ENCODE data around the gene CCDC7.
"Not testable (repeated sequence)": the region's sequence is repeated elsewhere in the genome, so short reads cannot be mapped to it uniquely, and the experiment has no call there.

CCDC7 gene

DNA sequence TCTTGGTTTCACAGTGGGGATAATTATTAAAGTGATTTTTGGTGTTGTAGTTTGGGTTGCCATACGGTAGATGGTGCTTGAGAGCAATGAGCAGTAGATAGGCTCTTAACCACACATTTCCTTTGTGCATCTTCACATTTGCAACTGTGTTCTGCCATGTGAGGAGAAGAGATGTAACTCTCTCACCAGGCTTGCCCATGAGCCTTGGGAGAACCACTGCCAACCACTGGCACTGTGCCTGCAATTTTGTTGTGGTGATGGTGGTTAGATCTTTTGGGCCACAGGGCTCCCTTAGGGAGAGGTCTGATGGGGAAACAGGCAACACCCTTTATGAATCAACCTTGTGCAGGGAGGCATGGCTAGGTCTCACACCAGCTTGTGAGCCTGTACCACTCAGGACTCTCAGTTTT lies 204.3 kb downstream of the CCDC7 start:
- TF ChIP-seq POLR2AphosphoS5 (IDR thresholded peaks at IDR 0.05; ENCODE audit: low read depth), result no peak
- TF ChIP-seq GABPA (IDR thresholded peaks at IDR 0.05; ENCODE audit: low read depth), result no peak
- no peak for TF ChIP-seq SPI1 (IDR thresholded peaks at IDR 0.05; ENCODE audit: borderline replicate concordance, low read depth)
- TF ChIP-seq, protein P1, sequence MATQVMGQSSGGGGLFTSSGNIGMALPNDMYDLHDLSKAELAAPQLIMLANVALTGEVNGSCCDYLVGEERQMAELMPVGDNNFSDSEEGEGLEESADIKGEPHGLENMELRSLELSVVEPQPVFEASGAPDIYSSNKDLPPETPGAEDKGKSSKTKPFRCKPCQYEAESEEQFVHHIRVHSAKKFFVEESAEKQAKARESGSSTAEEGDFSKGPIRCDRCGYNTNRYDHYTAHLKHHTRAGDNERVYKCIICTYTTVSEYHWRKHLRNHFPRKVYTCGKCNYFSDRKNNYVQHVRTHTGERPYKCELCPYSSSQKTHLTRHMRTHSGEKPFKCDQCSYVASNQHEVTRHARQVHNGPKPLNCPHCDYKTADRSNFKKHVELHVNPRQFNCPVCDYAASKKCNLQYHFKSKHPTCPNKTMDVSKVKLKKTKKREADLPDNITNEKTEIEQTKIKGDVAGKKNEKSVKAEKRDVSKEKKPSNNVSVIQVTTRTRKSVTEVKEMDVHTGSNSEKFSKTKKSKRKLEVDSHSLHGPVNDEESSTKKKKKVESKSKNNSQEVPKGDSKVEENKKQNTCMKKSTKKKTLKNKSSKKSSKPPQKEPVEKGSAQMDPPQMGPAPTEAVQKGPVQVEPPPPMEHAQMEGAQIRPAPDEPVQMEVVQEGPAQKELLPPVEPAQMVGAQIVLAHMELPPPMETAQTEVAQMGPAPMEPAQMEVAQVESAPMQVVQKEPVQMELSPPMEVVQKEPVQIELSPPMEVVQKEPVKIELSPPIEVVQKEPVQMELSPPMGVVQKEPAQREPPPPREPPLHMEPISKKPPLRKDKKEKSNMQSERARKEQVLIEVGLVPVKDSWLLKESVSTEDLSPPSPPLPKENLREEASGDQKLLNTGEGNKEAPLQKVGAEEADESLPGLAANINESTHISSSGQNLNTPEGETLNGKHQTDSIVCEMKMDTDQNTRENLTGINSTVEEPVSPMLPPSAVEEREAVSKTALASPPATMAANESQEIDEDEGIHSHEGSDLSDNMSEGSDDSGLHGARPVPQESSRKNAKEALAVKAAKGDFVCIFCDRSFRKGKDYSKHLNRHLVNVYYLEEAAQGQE (IDR thresholded peaks at IDR 0.05; ENCODE audit: insufficient replicate concordance, low read depth), result no peak
- no peak overlapping the region for H3K27ac ChIP-seq (replicated peaks)
- DNase-seq (ENCODE audit: low read depth in 1 of 2, low spot score in 1 of 2), result no peak
- no peak overlapping the region for H3K4me3 ChIP-seq (replicated peaks; ENCODE audit: insufficient read depth, low read length)
- no peaks in the 10 kb centered on the region for H3K27me3 ChIP-seq (ENCODE audit: insufficient read depth, poor library complexity, severe bottlenecking)

DNA sequence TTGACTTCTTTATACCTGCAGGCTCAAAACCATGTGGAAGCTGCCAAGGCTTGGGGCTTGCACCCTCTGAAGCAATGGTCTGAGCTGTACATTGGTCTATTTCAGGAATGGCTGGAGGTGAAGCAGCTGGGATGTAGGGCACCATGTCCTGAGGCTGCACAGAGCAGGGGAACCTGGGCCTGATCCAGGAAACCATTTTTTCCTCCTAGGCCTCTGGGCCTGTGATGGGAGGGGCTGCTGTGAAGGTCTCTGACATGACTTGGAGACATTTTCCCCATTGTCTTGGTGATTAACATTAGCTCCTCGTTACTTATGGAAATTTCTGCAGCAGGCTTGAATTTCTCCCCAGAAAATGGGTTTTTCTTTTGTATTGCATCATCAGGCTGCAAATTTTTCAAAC lies 211.5 kb downstream of the CCDC7 start:
- not testable (repeated sequence) for H3K27ac ChIP-seq (replicated peaks); H3K27me3 ChIP-seq (ENCODE audit: insufficient read depth, poor library complexity, severe bottlenecking); DNase-seq (ENCODE audit: low read depth in 1 of 2, low spot score in 1 of 2); H3K4me3 ChIP-seq (replicated peaks; ENCODE audit: insufficient read depth, low read length)

DNA sequence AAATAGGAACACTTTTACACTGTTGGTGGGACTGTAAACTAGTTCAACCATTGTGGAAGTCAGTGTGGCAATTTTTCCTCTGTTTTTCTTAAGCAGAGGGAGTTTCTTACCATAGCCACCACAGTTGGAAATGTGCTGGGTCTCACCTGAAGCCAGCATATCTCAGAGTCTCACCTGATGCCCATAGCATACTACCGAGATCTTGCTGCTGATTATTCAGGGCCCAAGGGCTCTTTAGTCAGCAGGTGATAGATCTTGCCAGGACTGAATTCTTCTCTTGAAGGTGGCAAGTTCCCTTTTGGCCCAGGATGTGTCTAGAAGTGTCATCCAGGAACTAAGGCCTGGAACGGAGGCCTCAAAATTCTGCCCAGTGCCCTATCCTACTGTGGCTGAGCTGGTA lies 215.4 kb downstream of the CCDC7 start:
- no peak for DNase-seq (ENCODE audit: low read depth in 1 of 2, low spot score in 1 of 2)
- Histone ChIP-seq H3K27ac (replicated peaks) (no peak overlapping the region), H3K27me3 (ENCODE audit: insufficient read depth, poor library complexity, severe bottlenecking) (no peaks in the 10 kb centered on the region), H3K4me3 (replicated peaks; ENCODE audit: insufficient read depth, low read length) (no peak overlapping the region)
- no peak for TF ChIP-seq POLR2AphosphoS5 (IDR thresholded peaks at IDR 0.05; ENCODE audit: low read depth)
- TF ChIP-seq, protein P2, sequence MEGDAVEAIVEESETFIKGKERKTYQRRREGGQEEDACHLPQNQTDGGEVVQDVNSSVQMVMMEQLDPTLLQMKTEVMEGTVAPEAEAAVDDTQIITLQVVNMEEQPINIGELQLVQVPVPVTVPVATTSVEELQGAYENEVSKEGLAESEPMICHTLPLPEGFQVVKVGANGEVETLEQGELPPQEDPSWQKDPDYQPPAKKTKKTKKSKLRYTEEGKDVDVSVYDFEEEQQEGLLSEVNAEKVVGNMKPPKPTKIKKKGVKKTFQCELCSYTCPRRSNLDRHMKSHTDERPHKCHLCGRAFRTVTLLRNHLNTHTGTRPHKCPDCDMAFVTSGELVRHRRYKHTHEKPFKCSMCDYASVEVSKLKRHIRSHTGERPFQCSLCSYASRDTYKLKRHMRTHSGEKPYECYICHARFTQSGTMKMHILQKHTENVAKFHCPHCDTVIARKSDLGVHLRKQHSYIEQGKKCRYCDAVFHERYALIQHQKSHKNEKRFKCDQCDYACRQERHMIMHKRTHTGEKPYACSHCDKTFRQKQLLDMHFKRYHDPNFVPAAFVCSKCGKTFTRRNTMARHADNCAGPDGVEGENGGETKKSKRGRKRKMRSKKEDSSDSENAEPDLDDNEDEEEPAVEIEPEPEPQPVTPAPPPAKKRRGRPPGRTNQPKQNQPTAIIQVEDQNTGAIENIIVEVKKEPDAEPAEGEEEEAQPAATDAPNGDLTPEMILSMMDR (IDR thresholded peaks at IDR 0.05; ENCODE audit: insufficient read depth, low read length), result no peak
- TF ChIP-seq SPI1 (IDR thresholded peaks at IDR 0.05; ENCODE audit: borderline replicate concordance, low read depth), result no peak
- TF ChIP-seq GABPA (IDR thresholded peaks at IDR 0.05; ENCODE audit: low read depth), result no peak
- TF ChIP-seq, protein P1 (IDR thresholded peaks at IDR 0.05; ENCODE audit: insufficient replicate concordance, low read depth), result no peak

DNA sequence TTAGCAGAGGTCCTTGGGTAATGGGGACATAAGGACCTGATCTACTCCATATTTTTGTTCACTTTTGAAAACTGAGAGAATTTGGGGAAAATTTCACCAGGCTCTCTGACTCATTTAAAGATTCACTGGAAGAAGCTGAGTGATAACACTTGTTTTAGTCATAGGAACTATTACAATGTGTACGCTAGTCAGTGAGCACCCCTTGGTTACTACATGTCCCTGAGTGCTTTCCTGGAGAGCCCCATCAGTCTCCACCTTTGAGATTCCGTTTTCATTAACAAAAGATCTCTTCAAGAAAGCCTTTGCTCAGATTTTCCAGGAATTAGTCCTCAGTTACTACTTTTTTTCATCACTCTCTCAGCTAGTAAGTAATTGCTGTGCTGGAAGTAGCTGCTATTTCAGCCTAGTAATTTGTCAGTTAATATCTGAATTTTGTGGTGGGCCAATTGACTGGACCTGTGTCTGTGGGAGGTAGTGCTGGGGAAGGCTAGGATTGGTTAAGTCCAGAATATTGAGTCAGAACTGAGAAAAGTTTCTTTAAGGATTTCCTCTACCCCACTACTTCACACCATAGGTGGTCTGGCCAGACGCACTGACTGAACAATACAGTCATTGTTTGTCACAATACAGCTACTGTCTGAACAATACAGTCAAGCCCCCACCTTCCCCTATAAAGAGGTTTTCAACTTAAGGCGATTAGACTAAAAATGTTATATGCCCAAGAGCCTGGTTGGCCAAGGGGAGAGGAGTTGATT lies 235.0 kb downstream of the CCDC7 start:
- Histone ChIP-seq H3K4me3 (replicated peaks; ENCODE audit: insufficient read depth, low read length) (no peak overlapping the region), H3K27me3 (ENCODE audit: insufficient read depth, poor library complexity, severe bottlenecking) (no peaks in the 10 kb centered on the region), H3K27ac (replicated peaks) (no peak overlapping the region)
- DNase-seq (ENCODE audit: low read depth in 1 of 2, low spot score in 1 of 2), result no peak
- TF ChIP-seq GABPA (IDR thresholded peaks at IDR 0.05; ENCODE audit: low read depth) (no peak), SPI1 (IDR thresholded peaks at IDR 0.05; ENCODE audit: borderline replicate concordance, low read depth) (no peak), POLR2AphosphoS5 (IDR thresholded peaks at IDR 0.05; ENCODE audit: low read depth) (no peak)
- TF ChIP-seq, protein P2 (IDR thresholded peaks at IDR 0.05; ENCODE audit: insufficient read depth, low read length), result no peak
- TF ChIP-seq, protein P1 (IDR thresholded peaks at IDR 0.05; ENCODE audit: insufficient replicate concordance, low read depth), result no peak
